OCI-LY7 (cell line): Measurements from ENCODE around the gene TMPO. TPM values are rescaled to one million over a fixed set of nuclear protein-coding genes. Genes with fewer than 3 reads are reported as not detected.

Experiments used
- BruUV-seq: library from RNA; stranded (reverse); fragments of 400-500 nt; replicated peaks from 2 replicates; lab custom pipeline; 2021; lab: Mats Ljungman, UMichigan
- CTCF ChIA-PET: fragments of 300-600 bp; sonication (Branson Sonifier 250); formaldehyde crosslinking; loops from one replicate; lab custom pipeline; 2022; ENCODE audit warnings: antibody characterized with exemption; ENCODE audit not compliant: unreplicated experiment; lab: Charles Lee
- POLR2A ChIA-PET: fragments of 300-600 bp; sonication (Branson Sonifier 250); formaldehyde crosslinking; loops from one replicate; lab custom pipeline; 2022; ENCODE audit warnings: antibody characterized with exemption; lab: Charles Lee
- DNase-seq: peaks from one replicate; pipeline ENCODE4 v3.0.0-alpha.2; 2015; ENCODE audit warnings: low spot score
- H2AFZ ChIP-seq: fragments of 200-600 bp; sonication (generic), shearing (Covaris generic); 2 replicates; pipeline ENCODE4 v1.6.1; 2014; ENCODE audit warnings: mild to moderate bottlenecking, antibody characterized with exemption, low read length, moderate library complexity
- H3K27ac ChIP-seq: fragments of 200-600 bp; sonication (generic); 2 replicates; pipeline ENCODE4 v1.5.1; 2014; ENCODE audit warnings: mixed run types, low read depth, mild to moderate bottlenecking, moderate library complexity, low read length, inconsistent platforms; ENCODE audit not compliant: poor library complexity, severe bottlenecking
- H3K36me3 ChIP-seq: fragments of 200-600 bp; sonication (generic); 2 replicates; pipeline ENCODE4 v1.6.1; 2014; ENCODE audit warnings: mild to moderate bottlenecking, antibody characterized with exemption, low read length, moderate library complexity, mixed read lengths; ENCODE audit not compliant: insufficient read depth
- H3K4me1 ChIP-seq: fragments of 200-600 bp; sonication (generic); 2 replicates; pipeline ENCODE4 v1.5.1; 2014; ENCODE audit warnings: mild to moderate bottlenecking, low read length; ENCODE audit not compliant: insufficient read depth, poor library complexity, severe bottlenecking
- H3K4me2 ChIP-seq: fragments of 200-600 bp; sonication (generic); 2 replicates; pipeline ENCODE4 v1.6.1; 2014; ENCODE audit warnings: mild to moderate bottlenecking, low read length
- H3K4me3 ChIP-seq: fragments of 200-600 bp; sonication (generic); 2 replicates; pipeline ENCODE4 v1.5.1; 2014; ENCODE audit warnings: mild to moderate bottlenecking, low read depth, low read length; ENCODE audit not compliant: poor library complexity, severe bottlenecking
- H3K79me2 ChIP-seq: fragments of 200-600 bp; sonication (generic); 2 replicates; pipeline ENCODE4 v1.6.1; 2016; ENCODE audit warnings: low read depth, mild to moderate bottlenecking, low read length, moderate library complexity, mixed read lengths; ENCODE audit not compliant: insufficient read depth
- H3K9me2 ChIP-seq: fragments of 200-600 bp; sonication (generic); 2 replicates; pipeline ENCODE4 v1.6.1; 2016; ENCODE audit warnings: mild to moderate bottlenecking, low read length, mixed read lengths; ENCODE audit not compliant: insufficient read depth
- H3K9me3 ChIP-seq: fragments of 200-600 bp; sonication (generic); 2 replicates; pipeline ENCODE4 v1.6.1; 2014; ENCODE audit warnings: mild to moderate bottlenecking, mixed run types, low read length, mixed read lengths
- H4K20me1 ChIP-seq: fragments of 200-600 bp; sonication (generic); 2 replicates; pipeline ENCODE4 v1.6.1; 2014; ENCODE audit warnings: mild to moderate bottlenecking, antibody characterized with exemption, low read length, moderate library complexity, mixed read lengths; ENCODE audit not compliant: insufficient read depth
- CTCF ChIP-seq: fragments of 200-600 bp; sonication (generic); conservative IDR thresholded peaks from 2 replicates; pipeline ENCODE4 v1.5.1; 2014; ENCODE audit warnings: mild to moderate bottlenecking, antibody characterized with exemption, low read length, moderate library complexity, mixed read lengths
- EZH2phosphoT487 ChIP-seq: fragments of 200-600 bp; sonication (generic); IDR thresholded peaks from 2 replicates; pipeline ENCODE4 v1.6.1; 2018; ENCODE audit warnings: low read depth, borderline replicate concordance, mild to moderate bottlenecking, mixed run types, antibody characterized with exemption, low read length, moderate library complexity, mixed read lengths
- intact Hi-C: fragments of 100-400 bp; cut with micrococcal nuclease; formaldehyde crosslinking; loops from one replicate; pipeline ENCODE4 v1.10.0; 2022; ENCODE audit not compliant: unreplicated experiment
- total RNA-seq, 2 experiments: library from RNA; depleted of rRNA in 1 of 2; stranded (reverse); fragments of >200 nt in 1 of 2; shearing (Covaris generic) in 1 of 2; gene quantifications; 2 replicates each; pipeline ENCODE4 v1.2.3, GENCODE V29; 2014 to 2022

TMPO gene
- total RNA-seq, 2 experiments from 2014 or later: 389 to 402 TPM

GRCh38 chr12:98519257-98519907, 4.0 kb downstream of the TMPO start:
- ChIA-PET POLR2A (interaction anchor here (0.6 to 1.5 kb wide), 6 partner anchors 12 to 1606 kb away, joined by 3 to 7 read pairs (median 3); partner anchors contain the start of gene SLC25A3), CTCF (interaction anchor here (1.4 kb wide), 1 partner anchor 28 kb away, joined by 4 read pairs; no protein-coding TSS in a partner anchor)
- no peaks in the 10 kb centered on the region for H3K9me2 ChIP-seq
- H3K27ac ChIP-seq: peak overlapping the region; percentile 99
- H2AFZ ChIP-seq: no peak overlapping the region
- no peak for DNase-seq
- peak overlapping the region; percentile 65 for H3K4me2 ChIP-seq
- BruUV-seq: no TSS peak
- peak overlapping the region; percentile 77 for H3K4me3 ChIP-seq
- no peaks in the 10 kb centered on the region for H3K9me3 ChIP-seq
- peaks cover 25% of the 10 kb centered on the region for H4K20me1 ChIP-seq
- TF ChIP-seq CTCF (no peak), EZH2phosphoT487 (no peak)
- peaks cover 91% of the 10 kb centered on the region for H3K36me3 ChIP-seq
- peaks cover 39% of the 10 kb centered on the region for H3K4me1 ChIP-seq
- peaks cover 89% of the 10 kb centered on the region for H3K79me2 ChIP-seq
- intact Hi-C loops: loop anchor here (5.0 to 10.0 kb wide), 3 partner anchors 257 to 1085 kb away; no protein-coding TSS in a partner anchor

- H3K27ac ChIP-seq: no peak overlapping the region
- H3K79me2 ChIP-seq: peaks cover 99% of the 10 kb centered on the region
- DNase-seq: no peak
- ChIA-PET POLR2A (interaction anchor here (0.6 to 1.1 kb wide), 8 partner anchors 8 to 122 kb away, joined by 3 to 4 read pairs (median 3); partner anchors contain the start of gene SLC25A3), CTCF (no interaction called here)
- H2AFZ ChIP-seq: no peak overlapping the region
- no peak overlapping the region for H3K4me2 ChIP-seq
- H3K36me3 ChIP-seq: peaks cover 100% of the 10 kb centered on the region
- peaks cover 55% of the 10 kb centered on the region for H4K20me1 ChIP-seq
- TF ChIP-seq CTCF (no peak), EZH2phosphoT487 (no peak)
- intact Hi-C loops: loop anchor here (5.0 kb wide), 2 partner anchors 38 to 103 kb away; no protein-coding TSS in a partner anchor
- H3K4me1 ChIP-seq: no peaks in the 10 kb centered on the region
- BruUV-seq: no TSS peak
- H3K9me3 ChIP-seq: peaks cover 12% of the 10 kb centered on the region; the same call in 1 of the 2 replicates
- no peak overlapping the region for H3K4me3 ChIP-seq
- no peaks in the 10 kb centered on the region for H3K9me2 ChIP-seq
Measured at GRCh38 chr12:98530068-98530467, 14.7 kb downstream of the TMPO start.
